ENCODE measurements around the gene COMMD4. TPM values are rescaled to one million over a fixed set of nuclear protein-coding genes. Genes with fewer than 3 reads are reported as not detected.

Gene COMMD4
- total RNA-seq, 2 experiments from 2014 or later: 65.8 to 70.4 TPM

DNA sequence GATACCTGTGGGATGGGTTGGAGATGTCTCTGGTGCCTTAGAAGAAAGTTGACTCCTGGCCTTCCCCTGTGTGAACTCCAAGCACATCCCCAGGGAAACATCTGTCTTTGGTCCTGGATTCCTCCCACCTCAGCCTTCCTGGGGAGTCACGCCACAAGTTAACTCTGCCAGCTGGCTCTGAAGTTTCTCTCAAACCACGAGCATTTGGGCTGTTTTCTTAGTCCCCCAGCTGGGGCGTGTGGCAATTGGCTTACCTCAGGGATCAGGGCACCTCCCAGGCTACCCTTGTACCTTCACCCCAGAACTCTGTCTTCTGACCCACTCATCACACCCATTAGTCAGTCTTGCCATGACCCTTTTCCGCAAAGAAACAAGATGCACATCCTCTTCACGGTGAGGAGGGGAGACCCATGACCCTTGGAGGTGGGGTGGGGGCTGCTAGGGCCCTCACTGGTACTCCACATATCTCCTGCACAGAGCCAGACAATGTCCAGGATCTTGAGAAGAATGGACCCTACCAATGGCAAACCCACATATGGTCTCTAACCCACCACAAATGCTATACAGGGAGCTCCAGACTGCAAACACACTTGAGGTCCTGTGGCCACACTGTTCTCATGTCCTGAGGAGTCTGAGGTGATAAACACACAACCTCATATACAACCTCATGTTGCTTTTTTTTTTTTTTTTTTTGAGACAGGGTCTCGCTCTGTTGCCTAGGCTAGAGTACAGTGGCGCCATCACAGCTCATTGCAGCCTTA lies 14.9 kb downstream of the COMMD4 start:
- peaks cover 36% of the 10 kb centered on the region for H3K4me1 Mint-ChIP-seq (ENCODE audit: low read depth)
- no peak overlapping the region for H3K4me3 Mint-ChIP-seq
- H3K36me3 Mint-ChIP-seq (ENCODE audit: low read depth): peaks cover 7% of the 10 kb centered on the region
- DNase-seq: no peak
- no peaks in the 10 kb centered on the region for H3K27me3 Mint-ChIP-seq (ENCODE audit: low read depth)
- peaks cover 5% of the 10 kb centered on the region for H3K9me3 Mint-ChIP-seq
- peak overlapping the region; percentile 76 for H3K27ac Mint-ChIP-seq
- CTCF ChIA-PET: no interaction called here
- intact Hi-C loops (cut with micrococcal nuclease): no loop called here

DNA sequence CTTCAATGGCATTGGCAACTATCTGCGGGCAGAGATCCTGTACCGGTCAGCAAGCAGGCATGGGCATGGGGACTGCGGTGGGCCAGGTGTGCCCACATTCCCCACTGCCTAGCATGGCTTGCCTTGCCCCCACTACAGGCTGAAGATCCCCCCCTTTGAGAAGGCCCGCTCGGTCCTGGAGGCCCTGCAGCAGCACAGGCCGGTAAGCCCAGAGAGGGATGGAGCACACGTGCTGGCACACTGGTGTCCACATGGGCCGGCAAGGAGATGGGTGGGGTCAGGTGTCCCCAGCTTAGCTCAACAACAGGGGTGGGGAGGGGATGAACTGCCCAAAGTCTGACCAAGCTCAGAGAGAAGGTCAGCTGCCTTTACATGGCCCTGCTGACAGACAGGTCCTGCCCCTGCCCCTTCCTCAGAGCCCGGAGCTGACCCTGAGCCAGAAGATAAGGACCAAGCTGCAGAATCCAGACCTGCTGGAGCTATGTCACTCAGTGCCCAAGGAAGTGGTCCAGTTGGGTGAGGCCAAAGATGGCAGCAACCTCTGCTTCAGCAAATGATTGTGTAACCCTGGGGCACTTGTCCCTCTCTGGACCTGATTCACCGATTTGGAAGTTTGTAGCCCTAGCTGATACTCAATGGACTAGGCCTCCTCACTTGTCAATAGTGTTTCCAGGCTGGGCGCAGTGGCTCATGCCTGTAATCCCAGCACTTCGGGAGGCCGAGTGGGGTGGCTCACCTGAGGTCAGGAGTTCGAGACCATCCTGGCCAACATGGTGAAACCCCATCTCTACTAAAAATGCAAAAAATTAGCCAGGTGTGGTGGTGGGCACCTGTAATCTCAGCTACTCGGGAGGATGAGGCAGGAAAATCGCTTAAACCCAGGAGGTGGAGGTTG lies 16.6 kb downstream of the COMMD4 start:
- H3K36me3 Mint-ChIP-seq (ENCODE audit: low read depth): peaks cover 9% of the 10 kb centered on the region

DNA sequence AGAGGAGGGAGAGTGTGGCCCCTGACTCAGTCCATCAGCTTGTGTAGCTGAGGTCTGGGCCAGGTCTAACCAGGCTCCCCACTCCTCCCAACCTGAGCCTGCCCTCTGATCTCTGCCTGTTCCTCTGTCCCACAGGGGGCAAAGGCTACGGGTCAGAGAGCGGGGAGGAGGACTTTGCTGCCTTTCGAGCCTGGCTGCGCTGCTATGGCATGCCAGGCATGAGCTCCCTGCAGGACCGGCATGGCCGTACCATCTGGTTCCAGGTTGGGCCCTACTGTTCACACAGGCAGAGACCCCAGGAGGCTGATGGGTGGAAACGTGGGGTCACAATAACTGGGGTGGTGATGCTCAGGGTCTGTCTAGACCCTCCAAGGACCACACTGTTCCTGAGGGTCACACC lies 17.7 kb downstream of the COMMD4 start:
- intact Hi-C loops (cut with micrococcal nuclease): no loop called here
- H3K27ac Mint-ChIP-seq: no peak overlapping the region
- H3K4me1 Mint-ChIP-seq (ENCODE audit: low read depth): peaks cover 21% of the 10 kb centered on the region
- H3K4me3 Mint-ChIP-seq: no peak overlapping the region
- no peaks in the 10 kb centered on the region for H3K27me3 Mint-ChIP-seq (ENCODE audit: low read depth)
- H3K9me3 Mint-ChIP-seq: peaks cover 5% of the 10 kb centered on the region
- DNase-seq: no peak
- CTCF ChIA-PET: interaction anchor here (1.5 to 2.4 kb wide), 2 partner anchors 10 to 14 kb away, joined by 3 to 10 read pairs; no protein-coding TSS in a partner anchor
- peaks cover 13% of the 10 kb centered on the region for H3K36me3 Mint-ChIP-seq (ENCODE audit: low read depth)

More for the DNA sequence above, 16.6 kb downstream of the COMMD4 start:
- CTCF ChIA-PET: interaction anchor here (1.5 kb wide), 2 partner anchors 11 to 15 kb away, joined by 3 to 5 read pairs; no protein-coding TSS in a partner anchor
- Mint-ChIP-seq H3K4me1 (ENCODE audit: low read depth) (peaks cover 27% of the 10 kb centered on the region), H3K4me3 (no peak overlapping the region), H3K9me3 (peaks cover 5% of the 10 kb centered on the region), H3K27me3 (ENCODE audit: low read depth) (no peaks in the 10 kb centered on the region), H3K27ac (peak overlapping the region; percentile 24)
- no peak for DNase-seq
- intact Hi-C loops (cut with micrococcal nuclease): no loop called here

DNA sequence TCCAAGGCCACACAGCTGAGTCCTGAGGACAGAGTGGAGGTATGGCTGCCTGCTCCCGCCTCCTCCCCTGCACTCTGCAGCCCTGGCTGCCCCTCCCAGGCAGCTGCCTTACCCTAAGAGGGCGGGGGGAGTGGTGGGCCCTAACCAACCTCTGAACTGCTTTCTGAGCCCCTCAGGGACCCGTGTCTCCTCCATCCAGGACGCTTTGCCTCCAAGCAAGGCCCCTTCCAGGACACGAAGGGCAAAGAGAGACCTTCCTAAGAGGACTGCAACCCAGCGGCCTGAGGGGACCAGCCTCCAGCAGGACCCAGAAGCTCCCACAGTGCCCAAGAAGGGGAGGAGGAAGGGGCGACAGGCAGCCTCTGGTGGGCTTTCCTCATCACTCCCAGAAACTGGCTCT lies 18.6 kb downstream of the COMMD4 start:
- CTCF ChIA-PET: interaction anchor here (2.4 kb wide), 1 partner anchor 13 kb away, joined by 10 read pairs; no protein-coding TSS in a partner anchor
- DNase-seq: no peak
- intact Hi-C loops (cut with micrococcal nuclease): no loop called here
- H3K9me3 Mint-ChIP-seq: peaks cover 5% of the 10 kb centered on the region
- H3K4me1 Mint-ChIP-seq (ENCODE audit: low read depth): peaks cover 14% of the 10 kb centered on the region
- no peaks in the 10 kb centered on the region for H3K27me3 Mint-ChIP-seq (ENCODE audit: low read depth)
- no peak overlapping the region for H3K4me3 Mint-ChIP-seq
- H3K36me3 Mint-ChIP-seq (ENCODE audit: low read depth): peaks cover 15% of the 10 kb centered on the region
- no peak overlapping the region for H3K27ac Mint-ChIP-seq

DNA sequence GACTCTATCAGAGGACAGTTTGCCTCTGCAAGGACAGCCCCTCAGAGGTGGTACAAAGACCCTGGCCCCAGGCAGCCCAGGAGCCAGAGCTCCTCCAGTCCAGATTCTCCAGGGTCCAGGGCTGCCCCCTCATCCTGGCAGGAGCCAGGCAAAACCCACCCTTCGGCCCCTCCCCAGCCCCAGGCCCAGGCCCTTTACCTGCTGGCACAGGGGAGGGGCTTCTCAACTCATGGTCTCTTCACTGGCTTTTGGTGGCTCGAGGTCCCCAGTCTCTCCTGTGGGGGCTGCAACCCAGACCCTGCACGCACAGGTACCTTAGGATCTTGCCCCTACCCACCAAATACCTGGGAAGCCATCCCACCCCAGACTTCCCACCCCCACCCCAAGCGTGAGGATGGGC lies 19.5 kb downstream of the COMMD4 start:
- Mint-ChIP-seq H3K27me3 (ENCODE audit: low read depth) (no peaks in the 10 kb centered on the region), H3K4me3 (no peak overlapping the region), H3K4me1 (ENCODE audit: low read depth) (peaks cover 5% of the 10 kb centered on the region), H3K27ac (peak overlapping the region; percentile 36), H3K9me3 (no peaks in the 10 kb centered on the region), H3K36me3 (ENCODE audit: low read depth) (peaks cover 10% of the 10 kb centered on the region)
- CTCF ChIA-PET: interaction anchor here (2.4 kb wide), 1 partner anchor 12 kb away, joined by 10 read pairs; no protein-coding TSS in a partner anchor
- DNase-seq: no peak
- intact Hi-C loops (cut with micrococcal nuclease): no loop called here

DNA sequence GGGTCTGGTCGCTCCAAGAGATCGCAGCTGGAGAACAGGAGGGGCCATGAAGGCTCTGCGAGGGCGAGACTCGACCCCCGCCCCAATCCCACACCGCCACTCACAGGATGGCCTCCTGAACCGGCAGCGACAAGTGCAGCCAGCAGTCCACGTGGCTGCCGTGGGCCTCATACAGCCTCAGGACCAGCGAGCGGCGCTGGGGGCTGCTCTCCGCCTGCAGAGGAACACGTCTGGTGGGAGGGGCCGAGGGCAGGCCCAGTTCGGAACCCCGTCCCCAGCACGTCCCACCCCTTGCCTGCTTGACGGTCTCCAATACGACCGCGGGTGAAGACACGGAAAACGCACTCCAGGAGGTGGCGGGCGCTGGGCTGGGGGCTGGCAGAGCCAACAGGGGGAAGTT lies 20.1 kb downstream of the COMMD4 start:
- CTCF ChIA-PET: no interaction called here
- intact Hi-C loops (cut with micrococcal nuclease): no loop called here
- Mint-ChIP-seq H3K4me3 (no peak overlapping the region), H3K9me3 (no peaks in the 10 kb centered on the region), H3K4me1 (ENCODE audit: low read depth) (no peaks in the 10 kb centered on the region), H3K27me3 (ENCODE audit: low read depth) (no peaks in the 10 kb centered on the region), H3K27ac (no peak overlapping the region), H3K36me3 (ENCODE audit: low read depth) (peaks cover 11% of the 10 kb centered on the region)
- no peak for DNase-seq

DNA sequence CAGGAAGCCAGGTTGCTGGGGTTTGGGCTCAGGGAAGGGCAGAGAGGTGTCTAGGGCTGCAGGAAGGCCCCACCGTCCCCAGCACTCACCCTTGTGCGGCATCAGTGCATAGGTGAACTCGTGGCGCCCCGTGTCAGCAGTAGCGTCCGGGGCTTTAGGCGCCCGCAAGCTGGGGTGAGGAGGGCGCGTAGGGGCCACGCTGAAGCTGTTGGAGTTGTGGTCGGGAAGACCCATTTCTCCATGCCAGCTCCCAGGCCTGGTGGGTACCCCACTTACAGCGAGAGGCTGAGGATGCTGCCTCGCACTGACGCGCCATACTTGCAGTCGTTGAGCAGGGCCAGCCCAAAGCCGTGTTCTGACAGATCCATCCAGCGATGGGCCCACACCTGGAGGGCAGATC lies 20.7 kb downstream of the COMMD4 start:
- H3K27me3 Mint-ChIP-seq (ENCODE audit: low read depth): no peaks in the 10 kb centered on the region
- DNase-seq: no peak
- no peak overlapping the region for H3K4me3 Mint-ChIP-seq
- intact Hi-C loops (cut with micrococcal nuclease): no loop called here
- no peaks in the 10 kb centered on the region for H3K9me3 Mint-ChIP-seq
- H3K27ac Mint-ChIP-seq: no peak overlapping the region
- no peaks in the 10 kb centered on the region for H3K4me1 Mint-ChIP-seq (ENCODE audit: low read depth)
- H3K36me3 Mint-ChIP-seq (ENCODE audit: low read depth): peaks cover 11% of the 10 kb centered on the region
- CTCF ChIA-PET: no interaction called here

DNA sequence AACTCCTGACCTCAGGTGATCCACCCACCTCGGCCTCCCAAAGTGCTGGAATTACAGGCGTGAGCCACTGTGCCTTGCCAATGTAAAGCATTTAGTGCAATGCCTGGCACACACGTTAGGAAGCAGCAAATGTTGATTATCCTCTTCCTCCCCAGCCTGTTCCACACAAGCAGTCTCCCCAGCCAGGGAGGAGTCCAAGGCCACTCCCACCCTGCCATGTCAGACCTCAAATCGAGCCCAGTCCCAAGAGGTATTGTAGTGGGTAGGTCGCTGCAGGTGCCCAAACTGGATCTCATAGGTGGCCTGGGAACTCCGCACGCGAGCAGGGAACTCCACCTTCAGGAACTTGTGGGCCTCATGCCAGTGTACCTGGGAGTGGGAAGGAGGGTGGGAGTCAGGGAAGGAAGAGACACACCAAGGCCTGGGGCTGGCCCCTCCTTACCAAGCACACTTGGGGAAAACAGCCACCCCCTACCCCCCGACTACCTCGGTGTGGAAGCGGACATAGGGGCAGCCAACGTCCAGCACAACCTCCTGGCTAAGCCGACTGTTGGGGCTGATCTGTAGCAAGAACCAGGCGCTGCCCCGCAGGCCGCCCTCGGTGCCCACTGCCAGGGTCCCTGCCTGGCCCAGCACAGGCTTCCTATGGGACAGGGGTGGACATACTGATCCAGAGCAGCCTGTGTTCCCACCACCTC lies 22.3 kb downstream of the COMMD4 start:
- DNase-seq: no peak
- Mint-ChIP-seq H3K4me1 (ENCODE audit: low read depth) (no peaks in the 10 kb centered on the region), H3K27ac (no peak overlapping the region), H3K4me3 (no peak overlapping the region), H3K9me3 (no peaks in the 10 kb centered on the region), H3K27me3 (ENCODE audit: low read depth) (no peaks in the 10 kb centered on the region), H3K36me3 (ENCODE audit: low read depth) (peaks cover 14% of the 10 kb centered on the region)
- intact Hi-C loops (cut with micrococcal nuclease): no loop called here
- CTCF ChIA-PET: interaction anchor here (1.0 kb wide), 1 partner anchor 10 kb away, joined by 3 read pairs; the partner anchor contains the start of gene MAN2C1

DNA sequence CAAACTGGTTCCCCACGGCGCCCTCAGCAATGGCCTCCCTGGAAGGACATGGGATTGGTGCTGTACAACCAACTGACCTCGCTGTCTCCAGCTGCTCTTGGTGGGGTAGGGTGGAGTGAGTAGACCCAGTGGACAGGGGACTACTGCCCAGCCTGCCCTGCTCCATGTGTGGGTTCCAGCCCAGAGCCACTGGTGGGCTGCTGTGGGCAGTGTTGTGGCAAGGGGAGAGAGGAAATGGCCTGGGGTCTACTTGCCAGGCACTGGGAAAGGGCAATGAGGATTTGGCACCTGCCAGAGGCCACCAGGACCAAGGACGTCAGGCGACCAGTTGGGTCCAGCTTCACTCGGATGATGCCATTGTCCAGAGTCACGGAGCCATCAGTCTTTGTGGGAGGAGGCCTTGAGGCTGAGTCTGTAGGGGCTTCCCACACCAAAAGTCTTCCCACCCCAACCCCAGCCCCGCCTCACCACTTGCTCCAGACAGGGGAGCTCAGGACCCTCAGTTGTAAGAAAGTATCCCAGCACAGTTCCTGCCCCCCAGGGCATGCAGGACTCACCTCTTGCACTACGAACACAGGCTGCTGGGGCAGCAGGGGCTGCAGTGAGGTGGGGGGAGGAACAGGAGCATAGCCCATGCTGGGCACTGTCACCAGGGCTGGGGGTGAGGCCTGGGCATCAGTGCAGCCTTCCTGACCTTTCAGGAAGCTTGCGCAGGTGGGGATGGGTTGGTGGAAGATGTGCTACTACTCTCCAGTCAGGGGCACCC lies 23.1 kb downstream of the COMMD4 start:
- Mint-ChIP-seq H3K36me3 (ENCODE audit: low read depth) (peaks cover 14% of the 10 kb centered on the region), H3K4me3 (no peak overlapping the region), H3K27ac (peak overlapping the region; percentile 31), H3K27me3 (ENCODE audit: low read depth) (no peaks in the 10 kb centered on the region), H3K9me3 (no peaks in the 10 kb centered on the region), H3K4me1 (ENCODE audit: low read depth) (no peaks in the 10 kb centered on the region)
- intact Hi-C loops (cut with micrococcal nuclease): no loop called here
- CTCF ChIA-PET: interaction anchor here (1.0 kb wide), 1 partner anchor 9 kb away, joined by 3 read pairs; the partner anchor contains the start of gene MAN2C1
- no peak for DNase-seq

DNA sequence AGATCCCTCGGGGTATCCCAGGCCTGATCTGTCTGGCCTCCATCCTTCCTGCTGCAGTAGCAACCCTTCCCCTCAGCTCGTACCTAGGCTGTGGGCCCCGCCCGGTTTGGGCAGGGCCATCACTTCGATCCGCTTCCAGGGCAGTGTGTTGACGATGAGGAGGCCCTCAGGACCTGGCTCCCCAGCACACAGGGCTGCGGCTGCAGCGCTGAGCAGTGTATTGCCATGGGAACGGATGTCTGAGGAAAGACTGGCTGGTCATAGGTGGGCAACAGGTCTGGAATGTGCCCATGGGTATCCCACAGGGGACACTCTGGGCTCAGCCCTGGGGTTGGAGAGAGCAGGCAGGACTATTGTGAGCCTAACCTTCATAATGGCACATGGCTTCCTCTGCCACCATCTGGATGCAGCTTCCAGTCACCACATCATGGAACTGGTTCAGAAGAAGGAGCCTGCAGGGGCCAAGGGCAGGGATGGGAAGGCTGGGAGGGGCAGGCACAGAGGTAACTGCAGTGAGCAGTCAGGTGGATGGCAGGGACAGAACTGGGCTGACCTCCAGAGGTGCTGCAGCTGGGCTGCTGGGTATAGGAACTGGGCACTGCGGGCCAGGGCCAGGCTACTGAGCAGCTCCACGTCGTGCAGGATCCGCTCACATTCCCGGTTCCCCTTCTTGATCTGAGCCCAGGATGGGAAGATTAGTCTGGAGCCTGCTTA lies 23.8 kb downstream of the COMMD4 start:
- Mint-ChIP-seq H3K27ac (no peak overlapping the region), H3K9me3 (no peaks in the 10 kb centered on the region), H3K4me3 (no peak overlapping the region), H3K36me3 (ENCODE audit: low read depth) (peaks cover 17% of the 10 kb centered on the region), H3K27me3 (ENCODE audit: low read depth) (no peaks in the 10 kb centered on the region), H3K4me1 (ENCODE audit: low read depth) (no peaks in the 10 kb centered on the region)
- CTCF ChIA-PET: interaction anchor here (1.0 kb wide), 1 partner anchor 9 kb away, joined by 3 read pairs; the partner anchor contains the start of gene MAN2C1
- intact Hi-C loops (cut with micrococcal nuclease): no loop called here
- no peak for DNase-seq

DNA sequence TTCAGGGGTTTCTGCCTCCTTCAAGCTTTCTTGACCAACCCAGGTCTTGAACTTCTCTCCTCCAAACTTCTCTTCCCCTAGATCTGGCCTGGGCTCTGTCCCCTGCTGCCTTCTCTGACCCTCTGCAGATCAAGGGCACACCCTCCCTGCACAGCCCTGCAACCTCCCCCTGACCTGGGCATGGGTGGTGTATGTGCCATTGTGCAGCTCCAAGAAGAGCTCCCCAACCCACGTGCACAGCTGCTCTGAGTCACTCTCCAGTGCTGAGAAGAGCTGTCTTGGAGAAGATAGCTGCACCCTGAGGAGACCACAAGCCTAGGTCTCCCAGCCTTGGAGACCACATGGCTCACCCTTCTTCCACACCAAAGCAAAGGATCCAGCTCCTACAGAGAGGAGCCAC lies 24.5 kb downstream of the COMMD4 start:
- DNase-seq: no peak
- intact Hi-C loops (cut with micrococcal nuclease): no loop called here
- Mint-ChIP-seq H3K4me1 (ENCODE audit: low read depth) (no peaks in the 10 kb centered on the region), H3K36me3 (ENCODE audit: low read depth) (peaks cover 17% of the 10 kb centered on the region), H3K27ac (no peak overlapping the region), H3K9me3 (no peaks in the 10 kb centered on the region), H3K4me3 (no peak overlapping the region), H3K27me3 (ENCODE audit: low read depth) (no peaks in the 10 kb centered on the region)
- CTCF ChIA-PET: no interaction called here

Measured in activated naive CD4-positive, alpha-beta T cell treated with anti-CD3 and anti-CD28 coated beads for 36 hours (primary cell).